ENCODE data around the gene PDP2. TPM values are rescaled to one million over a fixed set of nuclear protein-coding genes. Genes with fewer than 3 reads are reported as not detected.

The PDP2 gene
- total and polyA plus RNA-seq, 9 of the 15 experiments (the other 6 are each of a cell fraction or from before 2014, with no cell fraction given): 2.5 to 24.3 (median 7.2) TPM

DNA sequence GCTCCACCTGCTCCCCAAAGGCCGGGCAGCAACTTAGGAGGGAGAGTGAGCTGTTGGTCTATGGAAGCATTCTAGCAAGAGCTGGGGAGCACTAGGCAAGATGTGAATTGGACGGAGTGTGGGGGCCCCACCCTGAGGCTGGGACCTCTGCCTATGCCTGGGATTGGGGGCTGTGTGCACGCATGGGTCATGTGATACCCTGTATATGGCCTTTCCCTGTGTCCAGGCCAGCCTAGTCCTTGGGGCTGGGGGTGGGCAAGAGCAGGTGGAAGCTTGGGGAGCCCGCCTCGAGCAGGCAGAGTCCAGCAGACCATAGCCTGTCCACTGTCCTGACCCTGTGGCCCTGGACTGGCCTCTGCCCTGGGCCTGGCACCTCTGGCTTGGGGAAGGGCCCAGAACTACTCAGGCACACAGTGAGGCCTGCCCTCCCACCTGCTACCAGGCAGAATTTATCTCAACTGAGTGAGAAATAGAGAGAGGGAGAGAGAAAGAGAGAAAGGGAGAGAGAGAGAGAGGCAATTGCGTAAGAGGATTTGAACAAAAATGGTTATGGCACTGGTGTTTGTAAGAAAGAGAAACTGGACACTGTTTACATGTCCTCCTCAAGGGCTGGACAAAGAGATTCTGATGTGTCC lies 19.1 kb downstream of the PDP2 start (continued):
- TF ChIP-seq, protein P1, sequence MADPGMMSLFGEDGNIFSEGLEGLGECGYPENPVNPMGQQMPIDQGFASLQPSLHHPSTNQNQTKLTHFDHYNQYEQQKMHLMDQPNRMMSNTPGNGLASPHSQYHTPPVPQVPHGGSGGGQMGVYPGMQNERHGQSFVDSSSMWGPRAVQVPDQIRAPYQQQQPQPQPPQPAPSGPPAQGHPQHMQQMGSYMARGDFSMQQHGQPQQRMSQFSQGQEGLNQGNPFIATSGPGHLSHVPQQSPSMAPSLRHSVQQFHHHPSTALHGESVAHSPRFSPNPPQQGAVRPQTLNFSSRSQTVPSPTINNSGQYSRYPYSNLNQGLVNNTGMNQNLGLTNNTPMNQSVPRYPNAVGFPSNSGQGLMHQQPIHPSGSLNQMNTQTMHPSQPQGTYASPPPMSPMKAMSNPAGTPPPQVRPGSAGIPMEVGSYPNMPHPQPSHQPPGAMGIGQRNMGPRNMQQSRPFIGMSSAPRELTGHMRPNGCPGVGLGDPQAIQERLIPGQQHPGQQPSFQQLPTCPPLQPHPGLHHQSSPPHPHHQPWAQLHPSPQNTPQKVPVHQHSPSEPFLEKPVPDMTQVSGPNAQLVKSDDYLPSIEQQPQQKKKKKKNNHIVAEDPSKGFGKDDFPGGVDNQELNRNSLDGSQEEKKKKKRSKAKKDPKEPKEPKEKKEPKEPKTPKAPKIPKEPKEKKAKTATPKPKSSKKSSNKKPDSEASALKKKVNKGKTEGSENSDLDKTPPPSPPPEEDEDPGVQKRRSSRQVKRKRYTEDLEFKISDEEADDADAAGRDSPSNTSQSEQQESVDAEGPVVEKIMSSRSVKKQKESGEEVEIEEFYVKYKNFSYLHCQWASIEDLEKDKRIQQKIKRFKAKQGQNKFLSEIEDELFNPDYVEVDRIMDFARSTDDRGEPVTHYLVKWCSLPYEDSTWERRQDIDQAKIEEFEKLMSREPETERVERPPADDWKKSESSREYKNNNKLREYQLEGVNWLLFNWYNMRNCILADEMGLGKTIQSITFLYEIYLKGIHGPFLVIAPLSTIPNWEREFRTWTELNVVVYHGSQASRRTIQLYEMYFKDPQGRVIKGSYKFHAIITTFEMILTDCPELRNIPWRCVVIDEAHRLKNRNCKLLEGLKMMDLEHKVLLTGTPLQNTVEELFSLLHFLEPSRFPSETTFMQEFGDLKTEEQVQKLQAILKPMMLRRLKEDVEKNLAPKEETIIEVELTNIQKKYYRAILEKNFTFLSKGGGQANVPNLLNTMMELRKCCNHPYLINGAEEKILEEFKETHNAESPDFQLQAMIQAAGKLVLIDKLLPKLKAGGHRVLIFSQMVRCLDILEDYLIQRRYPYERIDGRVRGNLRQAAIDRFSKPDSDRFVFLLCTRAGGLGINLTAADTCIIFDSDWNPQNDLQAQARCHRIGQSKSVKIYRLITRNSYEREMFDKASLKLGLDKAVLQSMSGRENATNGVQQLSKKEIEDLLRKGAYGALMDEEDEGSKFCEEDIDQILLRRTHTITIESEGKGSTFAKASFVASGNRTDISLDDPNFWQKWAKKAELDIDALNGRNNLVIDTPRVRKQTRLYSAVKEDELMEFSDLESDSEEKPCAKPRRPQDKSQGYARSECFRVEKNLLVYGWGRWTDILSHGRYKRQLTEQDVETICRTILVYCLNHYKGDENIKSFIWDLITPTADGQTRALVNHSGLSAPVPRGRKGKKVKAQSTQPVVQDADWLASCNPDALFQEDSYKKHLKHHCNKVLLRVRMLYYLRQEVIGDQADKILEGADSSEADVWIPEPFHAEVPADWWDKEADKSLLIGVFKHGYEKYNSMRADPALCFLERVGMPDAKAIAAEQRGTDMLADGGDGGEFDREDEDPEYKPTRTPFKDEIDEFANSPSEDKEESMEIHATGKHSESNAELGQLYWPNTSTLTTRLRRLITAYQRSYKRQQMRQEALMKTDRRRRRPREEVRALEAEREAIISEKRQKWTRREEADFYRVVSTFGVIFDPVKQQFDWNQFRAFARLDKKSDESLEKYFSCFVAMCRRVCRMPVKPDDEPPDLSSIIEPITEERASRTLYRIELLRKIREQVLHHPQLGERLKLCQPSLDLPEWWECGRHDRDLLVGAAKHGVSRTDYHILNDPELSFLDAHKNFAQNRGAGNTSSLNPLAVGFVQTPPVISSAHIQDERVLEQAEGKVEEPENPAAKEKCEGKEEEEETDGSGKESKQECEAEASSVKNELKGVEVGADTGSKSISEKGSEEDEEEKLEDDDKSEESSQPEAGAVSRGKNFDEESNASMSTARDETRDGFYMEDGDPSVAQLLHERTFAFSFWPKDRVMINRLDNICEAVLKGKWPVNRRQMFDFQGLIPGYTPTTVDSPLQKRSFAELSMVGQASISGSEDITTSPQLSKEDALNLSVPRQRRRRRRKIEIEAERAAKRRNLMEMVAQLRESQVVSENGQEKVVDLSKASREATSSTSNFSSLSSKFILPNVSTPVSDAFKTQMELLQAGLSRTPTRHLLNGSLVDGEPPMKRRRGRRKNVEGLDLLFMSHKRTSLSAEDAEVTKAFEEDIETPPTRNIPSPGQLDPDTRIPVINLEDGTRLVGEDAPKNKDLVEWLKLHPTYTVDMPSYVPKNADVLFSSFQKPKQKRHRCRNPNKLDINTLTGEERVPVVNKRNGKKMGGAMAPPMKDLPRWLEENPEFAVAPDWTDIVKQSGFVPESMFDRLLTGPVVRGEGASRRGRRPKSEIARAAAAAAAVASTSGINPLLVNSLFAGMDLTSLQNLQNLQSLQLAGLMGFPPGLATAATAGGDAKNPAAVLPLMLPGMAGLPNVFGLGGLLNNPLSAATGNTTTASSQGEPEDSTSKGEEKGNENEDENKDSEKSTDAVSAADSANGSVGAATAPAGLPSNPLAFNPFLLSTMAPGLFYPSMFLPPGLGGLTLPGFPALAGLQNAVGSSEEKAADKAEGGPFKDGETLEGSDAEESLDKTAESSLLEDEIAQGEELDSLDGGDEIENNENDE (IDR thresholded peaks at IDR 0.05; ENCODE audit: low read depth, low read length): no peak
- 0 out of 4 replicates have a peak, but pooled peaks of 1 of the 2 experiments have one; percentile 13 for TF ChIP-seq HDAC1 (IDR thresholded peaks at IDR 0.05)
- no peak for TF ChIP-seq ZBTB8A (IDR thresholded peaks at IDR 0.05; ENCODE audit: partially characterized antibody)
- TF ChIP-seq TSC22D4 (tag; IDR thresholded peaks at IDR 0.05): no peak
- TF ChIP-seq, protein P2, sequence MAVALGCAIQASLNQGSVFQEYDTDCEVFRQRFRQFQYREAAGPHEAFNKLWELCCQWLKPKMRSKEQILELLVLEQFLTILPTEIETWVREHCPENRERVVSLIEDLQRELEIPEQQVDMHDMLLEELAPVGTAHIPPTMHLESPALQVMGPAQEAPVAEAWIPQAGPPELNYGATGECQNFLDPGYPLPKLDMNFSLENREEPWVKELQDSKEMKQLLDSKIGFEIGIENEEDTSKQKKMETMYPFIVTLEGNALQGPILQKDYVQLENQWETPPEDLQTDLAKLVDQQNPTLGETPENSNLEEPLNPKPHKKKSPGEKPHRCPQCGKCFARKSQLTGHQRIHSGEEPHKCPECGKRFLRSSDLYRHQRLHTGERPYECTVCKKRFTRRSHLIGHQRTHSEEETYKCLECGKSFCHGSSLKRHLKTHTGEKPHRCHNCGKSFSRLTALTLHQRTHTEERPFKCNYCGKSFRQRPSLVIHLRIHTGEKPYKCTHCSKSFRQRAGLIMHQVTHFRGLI (CRISPR knock-in tag; IDR thresholded peaks at IDR 0.05): no peak
- TF ChIP-seq, protein P3, sequence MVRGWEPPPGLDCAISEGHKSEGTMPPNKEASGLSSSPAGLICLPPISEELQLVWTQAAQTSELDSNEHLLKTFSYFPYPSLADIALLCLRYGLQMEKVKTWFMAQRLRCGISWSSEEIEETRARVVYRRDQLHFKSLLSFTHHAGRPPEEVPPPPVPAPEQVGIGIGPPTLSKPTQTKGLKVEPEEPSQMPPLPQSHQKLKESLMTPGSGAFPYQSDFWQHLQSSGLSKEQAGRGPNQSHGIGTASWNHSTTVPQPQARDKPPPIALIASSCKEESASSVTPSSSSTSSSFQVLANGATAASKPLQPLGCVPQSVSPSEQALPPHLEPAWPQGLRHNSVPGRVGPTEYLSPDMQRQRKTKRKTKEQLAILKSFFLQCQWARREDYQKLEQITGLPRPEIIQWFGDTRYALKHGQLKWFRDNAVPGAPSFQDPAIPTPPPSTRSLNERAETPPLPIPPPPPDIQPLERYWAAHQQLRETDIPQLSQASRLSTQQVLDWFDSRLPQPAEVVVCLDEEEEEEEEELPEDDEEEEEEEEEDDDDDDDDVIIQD (CRISPR knock-in tag; IDR thresholded peaks at IDR 0.05): no peak
- no peak for TF ChIP-seq YBX1 (IDR thresholded peaks at IDR 0.05)
- TF ChIP-seq, protein P4, sequence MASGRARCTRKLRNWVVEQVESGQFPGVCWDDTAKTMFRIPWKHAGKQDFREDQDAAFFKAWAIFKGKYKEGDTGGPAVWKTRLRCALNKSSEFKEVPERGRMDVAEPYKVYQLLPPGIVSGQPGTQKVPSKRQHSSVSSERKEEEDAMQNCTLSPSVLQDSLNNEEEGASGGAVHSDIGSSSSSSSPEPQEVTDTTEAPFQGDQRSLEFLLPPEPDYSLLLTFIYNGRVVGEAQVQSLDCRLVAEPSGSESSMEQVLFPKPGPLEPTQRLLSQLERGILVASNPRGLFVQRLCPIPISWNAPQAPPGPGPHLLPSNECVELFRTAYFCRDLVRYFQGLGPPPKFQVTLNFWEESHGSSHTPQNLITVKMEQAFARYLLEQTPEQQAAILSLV (tag; IDR thresholded peaks at IDR 0.05): peak; percentile 88
- TF ChIP-seq GTF2A2 (tag; IDR thresholded peaks at IDR 0.05): no peak
- TF ChIP-seq, protein P5, sequence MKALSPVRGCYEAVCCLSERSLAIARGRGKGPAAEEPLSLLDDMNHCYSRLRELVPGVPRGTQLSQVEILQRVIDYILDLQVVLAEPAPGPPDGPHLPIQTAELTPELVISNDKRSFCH (CRISPR knock-in tag; IDR thresholded peaks at IDR 0.05): no peak
- TF ChIP-seq, protein P5 (tag; IDR thresholded peaks at IDR 0.05): 0 out of 2 replicates have a peak, but pooled peaks have one; percentile 50

Data from K562 (cell line).